ENCODE measurements around the gene TDP1.

The TDP1 gene

DNA sequence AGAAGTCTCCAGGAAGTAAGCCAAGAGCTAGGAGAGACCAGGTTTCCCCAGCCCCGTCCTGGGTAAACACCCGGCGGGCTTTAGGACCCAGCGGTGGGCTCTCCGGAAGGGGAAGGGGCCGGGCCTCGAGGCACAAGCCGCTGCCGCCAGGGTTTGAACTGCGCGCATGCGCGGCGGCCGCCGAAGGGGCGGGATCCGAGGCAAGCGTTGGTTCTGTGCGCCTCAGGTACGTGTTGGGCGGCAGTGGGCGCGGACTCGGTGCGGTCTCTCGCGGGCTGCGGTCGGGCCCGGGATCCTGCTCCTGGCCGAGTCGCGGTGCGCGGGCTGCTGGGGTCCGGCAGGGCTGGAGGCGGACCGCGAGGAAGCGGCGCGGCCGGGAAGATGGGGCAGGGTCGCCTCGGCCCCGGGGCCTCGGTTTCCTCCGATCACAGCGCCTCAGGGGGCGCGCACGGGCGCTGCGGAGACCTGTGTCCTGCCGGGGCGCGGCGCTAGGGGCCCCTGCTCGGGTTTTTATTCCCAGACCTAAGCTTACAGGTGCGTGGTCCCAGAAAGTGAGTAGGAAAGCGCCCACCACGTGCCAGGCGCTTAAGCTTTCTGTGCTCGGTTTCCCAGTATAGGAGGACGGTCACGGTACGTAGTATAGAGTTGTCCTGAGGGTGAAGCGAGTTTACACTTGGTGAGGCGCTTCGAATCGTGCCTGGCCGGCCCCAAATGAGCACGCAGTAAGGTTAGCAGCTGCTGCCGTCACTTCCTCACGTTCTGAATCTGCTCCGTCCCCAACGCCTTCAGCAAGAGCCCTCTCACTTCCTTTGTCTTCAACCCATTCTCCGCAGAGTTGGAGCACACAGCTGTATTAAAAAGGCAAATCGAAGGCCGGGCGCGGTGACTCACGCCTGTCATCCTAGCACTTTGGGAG lies at the start of gene TDP1:
TDP1 (plus strand) TSS at position 183 of the 916 bp plus-strand sequence. CDS start 7,188 bp downstream, outside the sequence.
- peak; percentile 93 for DNase-seq (ENCODE audit: low read depth in 2 of 2)

DNA sequence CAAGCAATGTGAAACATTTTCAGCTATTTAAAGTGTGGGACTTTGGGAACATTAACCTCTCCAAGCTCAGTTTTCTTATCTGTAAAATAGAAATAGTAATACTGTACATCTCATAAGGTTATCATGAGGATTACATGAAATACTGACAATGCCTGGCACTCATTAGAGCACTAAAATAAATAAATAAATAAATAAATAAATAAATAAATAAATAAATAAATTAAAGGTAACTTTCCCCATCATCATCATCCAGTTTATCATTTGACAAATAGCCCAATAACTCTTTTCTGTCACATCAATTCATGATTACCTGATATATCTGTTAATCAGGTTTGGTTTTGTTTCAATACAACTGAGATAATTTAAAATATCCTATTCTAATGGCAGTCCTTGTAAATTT lies 49.7 kb upstream of the TDP1 start:
- DNase-seq (ENCODE audit: low read depth in 2 of 2), result no peak

DNA sequence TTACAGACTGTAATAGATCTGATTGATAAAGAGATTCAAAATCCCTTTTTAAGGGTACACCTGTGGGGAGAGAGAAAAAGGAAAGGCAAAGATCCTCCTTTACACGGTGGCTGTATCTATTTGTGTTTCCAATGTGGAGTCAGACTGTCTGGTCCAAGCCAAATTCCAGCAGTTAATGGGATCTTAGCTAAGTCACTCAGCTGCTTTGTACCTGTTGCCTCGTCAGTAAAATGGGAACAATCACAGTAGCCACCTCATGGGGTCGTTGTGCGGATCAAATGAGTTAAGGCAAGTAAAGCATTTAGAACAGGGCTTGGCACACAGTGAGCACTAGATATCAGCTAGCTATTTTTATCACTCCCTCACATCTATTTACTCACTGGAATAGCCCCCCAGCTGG lies 48.1 kb upstream of the TDP1 start:
- DNase-seq (ENCODE audit: low read depth in 2 of 2), result no peak

DNA sequence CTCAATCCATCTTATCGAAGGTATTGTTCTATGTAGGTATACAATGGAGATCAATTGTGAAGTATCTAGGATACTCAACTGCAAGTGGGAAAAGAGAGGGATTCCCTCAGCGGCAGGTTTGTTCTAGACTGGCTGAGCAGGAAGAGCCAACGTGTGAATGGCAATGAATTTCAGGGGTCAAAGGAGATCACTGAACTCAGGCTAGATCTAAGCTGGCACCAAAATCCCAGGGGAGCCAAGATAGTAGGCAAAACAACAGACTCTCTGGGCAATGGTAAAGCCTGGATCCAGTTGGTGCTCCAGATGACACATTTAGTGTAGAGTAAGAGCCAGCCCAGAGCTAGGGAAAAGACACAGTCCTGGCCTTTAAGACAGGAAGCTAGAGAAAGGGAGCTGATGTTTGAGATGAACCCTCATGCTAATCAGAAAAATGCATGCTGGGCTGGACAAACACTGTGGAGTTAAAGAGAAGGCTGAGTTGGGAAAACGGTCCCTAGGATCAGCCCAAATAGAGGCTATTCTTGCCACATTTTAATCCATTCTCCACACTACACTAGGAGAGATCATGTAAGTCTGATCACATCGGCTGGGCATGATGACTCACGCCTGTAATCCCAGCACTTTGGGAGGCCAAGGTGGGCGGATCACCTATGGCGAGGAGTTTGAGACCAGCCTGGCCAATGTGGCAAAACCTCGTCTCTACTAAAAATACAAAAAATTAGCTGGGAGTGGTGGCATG lies 46.8 kb upstream of the TDP1 start:
- DNase-seq (ENCODE audit: low read depth in 2 of 2), result no peak

DNA sequence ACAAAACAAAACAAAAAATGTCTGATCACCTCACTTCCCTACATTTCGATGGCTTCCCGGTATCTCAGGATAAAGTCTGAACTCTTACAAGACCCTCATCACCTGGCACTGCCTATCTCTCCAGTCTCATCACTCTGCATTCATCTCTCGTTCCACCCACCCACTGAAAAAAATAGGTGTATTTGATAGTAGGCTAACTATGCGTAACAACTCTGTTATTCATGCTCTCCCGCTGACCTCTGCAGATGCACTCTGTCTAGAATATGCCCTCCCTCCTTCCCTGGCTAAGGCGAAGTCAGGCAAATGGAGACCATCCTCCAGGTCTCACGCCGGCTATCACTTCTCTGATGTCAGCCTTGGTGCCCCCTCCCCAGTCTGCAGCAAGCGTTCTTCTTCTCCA lies 46.1 kb upstream of the TDP1 start:
- DNase-seq (ENCODE audit: low read depth in 2 of 2), result no peak

DNA sequence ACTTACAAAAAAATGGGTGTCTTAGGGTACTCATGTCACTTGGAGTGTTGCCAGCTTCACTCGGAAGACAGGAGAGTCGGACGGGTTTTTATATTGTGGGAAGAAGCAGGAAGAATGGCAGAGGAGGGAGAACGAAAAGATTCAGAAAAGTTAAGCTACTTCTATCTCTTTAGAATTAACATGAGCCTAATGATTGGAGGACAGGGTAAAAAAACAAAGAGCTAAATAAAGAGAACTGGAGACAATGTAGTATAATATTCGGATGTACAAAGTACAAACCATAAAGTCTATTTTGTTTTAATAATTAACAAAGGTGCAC lies 45.1 kb upstream of the TDP1 start:
- no peak for DNase-seq (ENCODE audit: low read depth in 2 of 2)

DNA sequence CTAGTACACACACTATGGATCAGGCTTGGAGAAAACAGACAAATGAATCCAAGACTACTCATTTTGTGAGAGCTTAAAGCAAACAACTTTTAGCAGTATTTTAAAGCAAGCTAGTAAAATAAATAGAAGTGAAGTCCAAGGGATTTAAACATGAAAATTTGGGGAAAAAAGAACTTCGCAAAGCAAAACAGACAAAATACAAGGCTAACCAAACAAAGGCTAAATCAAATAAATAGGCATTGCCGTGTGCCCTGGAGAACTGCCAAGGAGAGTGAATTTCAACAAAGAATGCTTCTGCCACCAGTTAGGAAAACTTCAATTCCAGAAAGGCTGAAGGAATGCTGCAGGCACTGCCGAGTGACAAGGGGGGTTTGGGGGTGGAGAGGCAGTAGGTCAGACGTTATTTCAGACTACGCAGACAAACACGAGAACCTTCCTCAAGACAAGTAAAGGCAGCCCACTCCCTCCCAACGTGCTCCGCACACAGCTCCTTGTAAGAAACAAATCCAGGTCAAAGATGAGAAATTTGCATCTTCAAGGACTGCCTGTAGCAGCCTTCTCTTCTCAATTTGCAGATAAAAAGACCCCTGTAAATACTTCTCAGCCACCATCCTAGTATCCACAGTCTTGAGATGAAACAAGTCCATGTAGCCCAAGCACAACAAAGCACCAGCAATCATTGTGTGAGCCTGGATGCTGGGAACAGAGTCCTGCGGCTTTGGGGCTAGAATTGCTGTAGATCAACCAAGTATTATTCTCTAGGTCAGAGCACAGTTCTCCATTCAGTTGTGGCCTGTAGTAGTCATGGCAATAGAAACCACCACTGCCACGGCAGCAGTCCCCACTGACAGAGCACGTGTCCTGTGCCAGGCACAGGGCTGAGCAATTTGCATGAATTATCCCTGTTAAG lies 44.5 kb upstream of the TDP1 start:
- no peak for DNase-seq (ENCODE audit: low read depth in 2 of 2)

DNA sequence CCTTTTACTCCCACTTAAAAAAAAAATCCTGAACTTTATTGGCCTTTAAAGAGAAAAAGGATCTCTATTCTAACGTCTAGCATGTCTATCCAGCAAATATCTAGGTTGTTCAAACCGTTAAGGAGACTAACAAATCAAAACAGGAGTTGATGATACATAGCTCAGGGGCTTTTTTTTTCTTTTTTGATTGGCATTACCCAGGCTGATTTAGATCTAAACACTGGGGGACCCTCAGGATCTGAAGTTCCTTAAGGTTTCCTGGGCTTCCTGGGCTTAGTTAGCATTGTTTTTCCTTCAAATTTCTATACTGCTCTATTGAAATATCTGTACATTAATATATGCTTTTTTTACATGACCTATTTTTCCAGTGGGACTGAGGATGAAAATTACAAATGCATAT lies 43.5 kb upstream of the TDP1 start:
- no peak for DNase-seq (ENCODE audit: low read depth in 2 of 2)

DNA sequence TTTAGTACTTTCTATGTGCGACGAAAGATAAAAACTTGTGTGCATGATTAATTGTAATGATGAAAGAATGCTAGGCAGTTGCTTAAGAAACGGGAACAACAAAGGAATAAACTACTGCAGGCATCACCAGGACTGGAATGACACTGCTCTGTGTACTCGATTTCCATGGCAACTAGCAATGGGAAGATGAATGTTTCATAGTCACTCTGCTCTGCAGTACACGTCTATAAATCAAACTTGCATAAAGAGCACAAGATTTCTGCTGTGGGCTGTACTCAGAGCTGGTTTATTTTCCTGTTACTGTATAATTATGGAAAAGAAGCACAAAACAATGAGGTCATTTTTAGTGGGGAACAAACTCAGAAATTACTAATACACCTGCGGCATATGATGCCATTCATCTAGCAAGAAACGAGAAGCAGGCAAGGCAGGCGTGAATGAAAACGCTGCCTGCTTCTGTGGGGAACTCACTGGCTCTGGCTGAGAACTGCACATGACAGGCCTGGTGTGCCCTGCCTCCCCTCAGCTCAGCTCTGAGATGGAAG lies 43.0 kb upstream of the TDP1 start:
- DNase-seq (ENCODE audit: low read depth in 2 of 2), result no peak

DNA sequence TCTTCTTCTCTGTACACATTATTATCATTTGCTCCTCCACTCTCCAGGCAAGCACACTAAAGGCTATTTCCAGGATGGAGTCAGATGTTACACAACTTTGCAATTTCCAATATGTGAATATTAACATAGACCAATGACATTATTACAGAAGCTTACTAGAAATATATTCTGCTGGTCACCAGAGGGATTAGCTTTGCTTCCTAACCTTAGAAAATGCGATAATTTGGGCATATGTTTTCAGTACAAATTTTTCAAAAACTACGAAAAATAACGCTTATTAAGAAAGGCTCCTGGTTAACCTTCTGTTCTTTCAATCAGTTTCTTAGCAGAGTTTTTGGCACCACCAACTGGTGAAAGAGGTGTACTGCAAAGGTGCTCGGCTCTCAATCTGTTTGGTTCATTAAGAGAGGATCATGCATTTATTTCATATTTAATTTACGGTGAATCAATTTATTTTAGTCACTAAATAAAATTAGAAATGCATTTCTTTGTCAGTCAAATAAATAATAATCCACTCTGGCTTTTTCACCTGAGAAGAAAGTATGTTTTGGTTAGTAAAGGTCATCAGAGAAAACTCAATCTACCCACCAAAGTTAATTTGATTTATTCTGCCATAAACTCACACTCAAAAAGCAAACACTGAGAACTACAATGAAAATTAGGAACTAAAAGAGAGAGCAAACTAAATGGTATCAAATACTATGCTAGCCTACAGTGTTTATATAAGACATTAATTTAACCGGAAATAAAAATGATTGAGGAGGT lies 40.4 kb upstream of the TDP1 start:
- DNase-seq (ENCODE audit: low read depth in 2 of 2), result peak; percentile 43 to 46

DNA sequence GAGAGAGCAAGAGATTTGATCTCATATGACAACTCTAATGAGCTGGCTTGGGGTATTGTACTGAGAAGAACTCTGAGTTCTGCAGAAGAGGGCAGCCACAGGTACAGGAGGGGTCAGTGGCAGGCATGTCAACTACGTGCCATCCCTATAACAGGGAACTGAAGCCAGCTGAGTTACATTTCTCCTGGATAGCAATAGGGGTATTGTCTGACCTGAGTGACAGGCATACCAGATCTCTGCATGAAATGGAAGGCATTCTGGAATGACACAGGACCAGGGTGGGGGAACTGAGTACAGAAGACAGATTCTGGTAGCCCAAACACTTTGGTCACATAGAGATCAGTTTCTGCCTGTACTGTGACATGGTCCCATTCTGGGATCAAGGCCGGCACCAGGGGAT lies 37.0 kb upstream of the TDP1 start:
- DNase-seq (ENCODE audit: low read depth in 2 of 2), result no peak

DNA sequence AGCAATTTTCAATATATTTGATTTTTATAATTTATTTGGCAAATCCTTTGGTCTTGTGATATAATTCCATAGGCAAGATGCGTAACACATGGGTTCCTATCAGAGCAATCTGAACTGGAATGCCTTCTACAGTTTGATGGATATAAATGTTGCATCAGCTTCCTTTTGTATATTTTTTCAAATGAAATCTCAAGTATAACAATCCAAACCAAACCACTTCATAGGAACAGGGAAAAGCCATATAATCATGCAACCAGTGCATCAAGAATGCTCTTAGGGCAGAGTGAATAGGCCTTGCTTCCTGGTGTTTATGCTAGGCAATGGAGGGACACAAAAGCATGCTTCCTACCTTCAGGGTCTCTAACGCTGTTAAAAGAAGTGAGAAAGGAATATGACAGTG lies 35.7 kb upstream of the TDP1 start:
- no peak for DNase-seq (ENCODE audit: low read depth in 2 of 2)

DNA sequence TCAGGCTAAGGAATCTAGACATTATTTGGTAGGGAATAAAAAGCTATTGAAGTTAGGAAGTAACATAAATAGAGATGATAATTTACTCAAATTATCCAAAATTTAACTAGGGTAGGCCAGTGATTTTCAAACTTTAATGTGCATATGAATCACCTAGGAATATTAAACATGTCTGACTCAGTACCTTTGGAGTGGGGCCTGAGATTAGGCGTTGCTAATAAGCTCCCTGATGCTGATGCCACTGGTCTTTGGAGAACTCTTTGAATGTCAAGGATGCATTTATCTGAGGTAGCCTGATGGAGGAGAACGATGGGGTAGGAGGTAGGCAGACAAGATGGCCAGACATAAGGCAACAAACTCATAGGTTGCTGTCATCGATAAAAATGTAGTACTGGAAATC lies 34.4 kb upstream of the TDP1 start:
- DNase-seq (ENCODE audit: low read depth in 2 of 2), result no peak

DNA sequence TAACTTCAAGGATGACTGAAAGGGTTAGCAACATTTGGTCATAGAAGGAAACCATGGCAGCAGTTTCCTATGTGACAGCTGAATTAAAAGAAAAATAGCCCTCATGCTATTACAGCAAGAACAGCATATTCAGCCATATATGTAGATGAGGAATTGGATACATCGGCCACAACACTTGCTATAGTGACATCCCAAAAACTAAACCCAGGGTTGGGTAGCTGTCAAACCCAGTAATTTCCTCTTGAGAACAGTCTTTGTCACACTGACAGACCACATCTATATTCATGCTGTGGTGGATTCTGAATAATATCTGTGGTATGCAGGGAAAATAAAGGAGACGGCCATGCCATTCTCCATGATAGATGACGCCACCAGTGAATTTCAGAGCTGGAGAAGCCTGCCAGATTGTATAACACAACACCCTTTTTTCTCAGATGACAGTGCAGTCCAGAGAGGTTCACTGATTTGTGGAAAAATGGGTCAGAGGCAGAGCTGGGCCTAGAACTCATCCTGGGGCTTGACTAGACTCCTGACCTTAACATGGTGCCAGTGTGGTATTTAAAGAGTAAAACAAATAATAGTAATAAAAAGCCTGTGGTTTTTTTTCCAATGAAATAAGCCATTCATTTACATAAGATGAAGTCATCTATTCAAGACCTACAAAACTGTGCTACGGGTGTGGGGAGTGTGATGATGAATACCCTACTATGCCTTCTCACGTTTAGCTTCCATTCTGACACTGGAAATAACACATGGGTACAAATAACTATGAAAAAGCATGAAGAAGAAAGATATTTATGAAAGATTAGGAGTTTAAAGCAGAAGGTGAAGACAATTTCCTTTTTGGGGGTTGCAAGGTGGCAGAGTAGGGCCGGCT lies 33.5 kb upstream of the TDP1 start:
- DNase-seq (ENCODE audit: low read depth in 2 of 2), result no peak

DNA sequence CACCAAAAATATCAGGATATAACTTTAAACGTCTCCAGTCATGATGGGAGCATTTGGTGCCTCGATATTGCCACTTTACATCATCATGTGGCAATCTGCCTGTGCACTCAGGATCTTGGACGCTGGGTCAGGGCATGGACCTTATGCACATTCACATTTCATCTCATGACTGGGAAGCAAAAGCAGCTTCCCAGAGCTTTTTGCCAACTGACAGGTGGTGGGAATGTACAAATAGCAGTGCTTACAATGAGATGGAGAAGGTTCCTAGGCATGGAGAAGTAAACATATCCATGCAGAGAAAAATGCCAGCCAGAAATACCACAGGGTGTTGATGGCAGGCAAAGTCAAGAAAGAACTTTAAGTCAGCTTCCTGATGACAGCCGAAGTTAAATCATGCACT lies 31.5 kb upstream of the TDP1 start:
- DNase-seq (ENCODE audit: low read depth in 2 of 2), result no peak

DNA sequence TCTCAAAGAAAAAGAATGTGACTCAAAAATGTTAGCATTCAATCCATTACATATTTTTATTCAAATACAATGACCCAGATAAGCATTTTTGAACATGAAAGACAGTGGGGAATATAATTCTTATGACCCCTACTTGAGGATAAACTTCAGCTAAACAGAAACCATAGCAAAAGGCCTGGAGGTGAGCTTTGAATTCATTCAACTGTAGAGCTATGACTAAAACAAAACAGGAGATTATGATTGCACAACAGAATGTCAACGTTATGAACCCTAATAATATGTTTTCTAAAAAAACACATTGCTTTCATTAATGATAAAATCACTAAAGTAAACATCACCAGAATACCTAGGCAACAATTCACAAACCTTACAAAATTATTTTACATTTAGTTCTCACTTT lies 29.0 kb upstream of the TDP1 start:
- DNase-seq (ENCODE audit: low read depth in 2 of 2), result no peak

DNA sequence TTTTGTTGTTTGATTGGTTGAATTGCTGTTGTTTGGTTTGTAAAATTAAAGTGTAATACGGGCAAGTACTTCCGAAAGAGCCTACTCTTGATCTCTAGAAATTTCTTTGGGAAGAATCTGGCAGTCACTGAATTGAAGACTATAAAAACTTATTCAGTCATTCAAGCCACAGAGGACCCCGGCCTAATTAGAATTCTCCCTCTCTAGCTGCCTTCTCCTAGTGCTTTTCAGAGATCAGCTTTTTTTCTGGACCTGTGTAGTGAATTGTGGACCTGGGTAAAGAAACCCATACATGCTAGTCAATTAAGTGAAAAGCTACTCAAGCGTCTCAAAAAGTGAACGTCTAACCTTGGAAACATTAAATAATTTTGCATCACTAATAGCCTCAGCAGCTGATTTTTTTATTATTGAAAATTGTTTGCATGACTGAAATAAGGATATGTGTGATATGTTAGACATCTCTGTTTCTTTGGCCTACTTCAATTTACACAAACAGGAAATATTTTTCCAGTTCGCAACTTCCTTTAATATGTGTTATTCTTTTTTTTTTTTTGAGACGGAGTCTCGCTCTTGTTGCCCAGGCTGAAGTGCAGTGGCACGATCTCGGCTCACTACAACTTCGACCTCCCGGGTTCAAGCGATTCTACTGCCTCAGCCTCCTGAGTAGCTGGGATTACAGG lies 28.4 kb upstream of the TDP1 start:
- no peak for DNase-seq (ENCODE audit: low read depth in 2 of 2)

DNA sequence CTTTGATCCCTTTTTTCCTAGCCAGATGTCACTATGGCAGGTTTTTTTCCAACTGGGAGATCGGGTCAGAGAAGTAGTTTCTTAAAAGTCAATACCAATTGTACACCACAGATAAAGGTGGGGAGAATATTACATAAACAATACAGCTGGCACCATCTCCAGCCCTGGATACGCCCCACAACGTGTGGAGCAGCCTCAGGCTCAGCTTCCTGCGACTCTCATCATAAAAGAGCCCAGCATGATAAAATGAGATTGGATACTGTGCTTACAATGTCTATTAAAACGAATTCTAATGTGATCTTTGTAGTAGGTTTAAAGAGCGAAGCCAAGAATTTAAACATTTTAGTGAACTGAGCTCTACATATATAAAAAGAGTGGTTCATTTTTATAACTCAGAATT lies 22.7 kb upstream of the TDP1 start:
- no peak for DNase-seq (ENCODE audit: low read depth in 2 of 2)

DNA sequence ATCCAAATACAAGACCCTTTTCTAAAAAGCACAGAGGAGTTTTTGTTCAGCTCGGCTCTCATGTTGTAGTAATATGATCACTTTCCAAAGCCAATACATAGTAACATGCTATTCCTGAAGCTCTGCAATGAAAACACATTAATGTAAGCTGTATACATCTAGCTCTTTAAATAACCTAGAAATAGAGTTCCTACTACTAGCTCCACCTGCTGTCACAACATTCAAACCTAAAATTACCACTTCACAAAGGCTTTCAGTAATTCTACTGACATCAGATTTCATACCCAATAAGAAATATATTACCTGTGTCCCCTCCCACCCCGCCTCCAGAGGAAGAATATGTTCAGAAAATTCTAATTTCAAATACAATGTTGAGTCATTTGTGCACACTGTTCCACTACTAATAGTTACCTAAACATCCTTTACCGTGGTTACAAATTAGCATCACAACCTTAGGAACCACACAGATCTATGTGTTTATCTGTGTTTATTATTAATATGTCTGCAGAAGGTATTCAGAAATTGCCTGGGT lies 19.0 kb upstream of the TDP1 start:
- DNase-seq (ENCODE audit: low read depth in 2 of 2), result no peak

Data from activated CD4-positive, alpha-beta T cell treated with anti-CD3 and anti-CD28 coated beads for 24 hours (primary cell).